SK-N-SH treated with all-trans-retinoic acid at 6 μM for 48 hours (cell line): ENCODE measurements around the gene KIF4A.

Source experiments
- ATAC-seq: fragments of 200-7000 bp; cut with Tn5 transposase; 3 replicates; pipeline ENCODE4 v1.9.1; 2020; ENCODE audit warnings: mild to moderate bottlenecking, moderate library complexity
- ARNTL ChIP-seq: fragments of 450-650 bp; formaldehyde crosslinking; IDR thresholded peaks from 2 replicates; pipeline ENCODE4 v1.5.0; 2020; ENCODE audit warnings: low read depth, mild to moderate bottlenecking, moderate library complexity, borderline replicate concordance
- BACH2 ChIP-seq: fragments of 250-450 bp; sonication (Bioruptor Pico); IDR thresholded peaks from 2 replicates; pipeline ENCODE4 v1.9.0; 2021; ENCODE audit warnings: mild to moderate bottlenecking, borderline replicate concordance
- CSDC2 ChIP-seq: fragments of 250-450 bp; sonication (Bioruptor Pico); IDR thresholded peaks from 2 replicates; pipeline ENCODE4 v1.5.0; 2020; ENCODE audit warnings: mild to moderate bottlenecking, moderate library complexity
- ESRRG ChIP-seq: fragments of 250-450 bp; sonication (Bioruptor Pico); IDR thresholded peaks from 2 replicates; pipeline ENCODE4 v1.6.1; 2021; ENCODE audit warnings: mild to moderate bottlenecking
- GLIS3 ChIP-seq: fragments of 250-450 bp; sonication (Bioruptor Pico); IDR thresholded peaks from 2 replicates; pipeline ENCODE4 v1.5.0; 2020; ENCODE audit warnings: mild to moderate bottlenecking, moderate library complexity
- ISL1 ChIP-seq: fragments of 250-450 bp; sonication (Bioruptor Pico); IDR thresholded peaks from 2 replicates; pipeline ENCODE4 v2.1.2; 2022; ENCODE audit warnings: mild to moderate bottlenecking, moderate library complexity
- OSR1 ChIP-seq: fragments of 250-450 bp; sonication (Bioruptor Pico); IDR thresholded peaks from 2 replicates; pipeline ENCODE4 v1.8.0; 2022; ENCODE audit warnings: moderate library complexity, mild to moderate bottlenecking, inconsistent platforms
- PATZ1 ChIP-seq: fragments of 250-450 bp; sonication (Bioruptor Pico); IDR thresholded peaks from 2 replicates; pipeline ENCODE4 v1.8.0; 2020; ENCODE audit warnings: mild to moderate bottlenecking, moderate library complexity, borderline replicate concordance
- POU6F1 ChIP-seq: fragments of 250-450 bp; sonication (Bioruptor Pico); IDR thresholded peaks from 2 replicates; pipeline ENCODE4 v1.8.0; 2021; ENCODE audit warnings: low read depth, mild to moderate bottlenecking, moderate library complexity, borderline replicate concordance
- PPARA ChIP-seq: fragments of 250-450 bp; sonication (Bioruptor Pico); IDR thresholded peaks from 2 replicates; pipeline ENCODE4 v1.5.0; 2020; ENCODE audit warnings: mild to moderate bottlenecking, borderline replicate concordance
- RARB ChIP-seq: fragments of 250-450 bp; sonication (Bioruptor Pico); IDR thresholded peaks from 2 replicates; pipeline ENCODE4 v1.8.0; 2021; ENCODE audit warnings: mild to moderate bottlenecking, moderate library complexity
- SNAI2 ChIP-seq: fragments of 250-450 bp; sonication (Bioruptor Pico); IDR thresholded peaks from 2 replicates; pipeline ENCODE4 v1.5.0; 2020; ENCODE audit warnings: mild to moderate bottlenecking, moderate library complexity
- TCF4 ChIP-seq: fragments of 250-450 bp; sonication (Bioruptor Pico); IDR thresholded peaks from 2 replicates; pipeline ENCODE4 v1.8.0; 2021; ENCODE audit warnings: mild to moderate bottlenecking, moderate library complexity, borderline replicate concordance
- ZC3H10 ChIP-seq: fragments of 250-450 bp; sonication (Bioruptor Pico); IDR thresholded peaks from 2 replicates; pipeline ENCODE4 v1.5.1; 2021; ENCODE audit warnings: mild to moderate bottlenecking, moderate library complexity
- ZFP3 ChIP-seq: fragments of 250-450 bp; sonication (Bioruptor Pico); IDR thresholded peaks from 2 replicates; pipeline ENCODE4 v1.5.0; 2020; ENCODE audit warnings: mild to moderate bottlenecking, moderate library complexity
- ZNF565 ChIP-seq: fragments of 450-650 bp; formaldehyde crosslinking; conservative IDR thresholded peaks from 2 replicates; pipeline ENCODE4 v1.5.0; 2020; ENCODE audit warnings: low read depth, mild to moderate bottlenecking, moderate library complexity
- ZNF70 ChIP-seq: fragments of 450-650 bp; formaldehyde crosslinking; IDR thresholded peaks from 2 replicates; pipeline ENCODE4 v1.5.0; 2020; ENCODE audit warnings: mild to moderate bottlenecking, moderate library complexity
- ZNF8 ChIP-seq: fragments of 450-650 bp; formaldehyde crosslinking; IDR thresholded peaks from 2 replicates; pipeline ENCODE4 v1.5.0; 2020; ENCODE audit warnings: mild to moderate bottlenecking, moderate library complexity
- TF ChIP-seq, protein P1 (sequence below): fragments of 250-450 bp; sonication (Bioruptor Pico); IDR thresholded peaks from 2 replicates; pipeline ENCODE4 v1.5.1; 2020; ENCODE audit warnings: low read depth, mild to moderate bottlenecking, moderate library complexity
- TF ChIP-seq, protein P2 (sequence below): fragments of 250-450 bp; sonication (Bioruptor Pico); IDR thresholded peaks from 2 replicates; pipeline ENCODE4 v1.5.1; 2021; ENCODE audit warnings: mild to moderate bottlenecking, moderate library complexity

KIF4A gene

DNA sequence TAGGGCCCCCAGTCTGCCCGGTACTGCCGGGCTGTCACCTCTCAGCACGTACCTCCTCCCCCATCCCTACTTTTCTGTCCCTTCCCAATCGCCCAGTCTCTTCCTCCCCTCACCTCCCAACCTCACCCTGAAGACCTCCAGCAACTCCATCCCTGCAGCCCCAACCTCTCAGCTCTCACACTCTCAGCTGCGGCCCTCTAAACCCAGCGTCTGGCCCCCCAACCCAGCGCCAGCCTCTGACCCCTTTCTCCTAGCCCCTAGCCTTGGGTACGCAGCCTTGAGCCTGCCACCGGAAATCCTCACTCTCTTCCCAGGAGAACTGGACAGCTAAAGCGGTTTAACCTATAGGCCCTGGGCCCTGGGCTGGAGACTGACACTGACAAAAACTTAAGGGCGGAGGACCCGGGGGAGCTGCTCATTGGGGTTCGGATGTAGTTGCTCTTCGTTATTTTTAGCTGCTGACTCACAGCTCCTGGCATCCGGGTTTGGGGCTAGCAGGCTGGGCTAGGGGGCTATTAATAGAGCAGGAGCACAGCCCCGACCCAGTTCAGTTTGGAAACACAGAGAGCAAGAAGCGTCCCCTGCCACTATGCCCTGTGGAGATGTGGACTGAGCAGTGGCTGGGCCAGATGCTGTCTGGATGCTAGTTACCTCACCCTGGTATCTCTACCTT is 145.1 kb downstream of the KIF4A start:
- peak; percentile 38 for ATAC-seq
- TF ChIP-seq ISL1 (CRISPR knock-in tag) = no peak
- no peak for TF ChIP-seq TCF4 (CRISPR knock-in tag)
- no peak for TF ChIP-seq POU6F1
- TF ChIP-seq ZC3H10 = no peak
- TF ChIP-seq ESRRG = no peak
- TF ChIP-seq, protein P1, sequence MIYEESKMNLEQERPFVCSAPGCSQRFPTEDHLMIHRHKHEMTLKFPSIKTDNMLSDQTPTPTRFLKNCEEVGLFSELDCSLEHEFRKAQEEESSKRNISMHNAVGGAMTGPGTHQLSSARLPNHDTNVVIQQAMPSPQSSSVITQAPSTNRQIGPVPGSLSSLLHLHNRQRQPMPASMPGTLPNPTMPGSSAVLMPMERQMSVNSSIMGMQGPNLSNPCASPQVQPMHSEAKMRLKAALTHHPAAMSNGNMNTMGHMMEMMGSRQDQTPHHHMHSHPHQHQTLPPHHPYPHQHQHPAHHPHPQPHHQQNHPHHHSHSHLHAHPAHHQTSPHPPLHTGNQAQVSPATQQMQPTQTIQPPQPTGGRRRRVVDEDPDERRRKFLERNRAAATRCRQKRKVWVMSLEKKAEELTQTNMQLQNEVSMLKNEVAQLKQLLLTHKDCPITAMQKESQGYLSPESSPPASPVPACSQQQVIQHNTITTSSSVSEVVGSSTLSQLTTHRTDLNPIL (CRISPR knock-in tag) = no peak
- TF ChIP-seq BACH2 (CRISPR knock-in tag) = no peak
- TF ChIP-seq ZFP3 (CRISPR knock-in tag) = no peak
- no peak for TF ChIP-seq ZNF70 (CRISPR knock-in tag)
- TF ChIP-seq RARB (CRISPR knock-in tag) = no peak
- TF ChIP-seq, protein P2, sequence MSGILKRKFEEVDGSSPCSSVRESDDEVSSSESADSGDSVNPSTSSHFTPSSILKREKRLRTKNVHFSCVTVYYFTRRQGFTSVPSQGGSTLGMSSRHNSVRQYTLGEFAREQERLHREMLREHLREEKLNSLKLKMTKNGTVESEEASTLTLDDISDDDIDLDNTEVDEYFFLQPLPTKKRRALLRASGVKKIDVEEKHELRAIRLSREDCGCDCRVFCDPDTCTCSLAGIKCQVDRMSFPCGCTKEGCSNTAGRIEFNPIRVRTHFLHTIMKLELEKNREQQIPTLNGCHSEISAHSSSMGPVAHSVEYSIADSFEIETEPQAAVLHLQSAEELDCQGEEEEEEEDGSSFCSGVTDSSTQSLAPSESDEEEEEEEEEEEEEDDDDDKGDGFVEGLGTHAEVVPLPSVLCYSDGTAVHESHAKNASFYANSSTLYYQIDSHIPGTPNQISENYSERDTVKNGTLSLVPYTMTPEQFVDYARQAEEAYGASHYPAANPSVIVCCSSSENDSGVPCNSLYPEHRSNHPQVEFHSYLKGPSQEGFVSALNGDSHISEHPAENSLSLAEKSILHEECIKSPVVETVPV (CRISPR knock-in tag) = no peak
- TF ChIP-seq ARNTL (CRISPR knock-in tag) = no peak

- no peak for ATAC-seq
- TF ChIP-seq, protein P2 (CRISPR knock-in tag) = no peak
- TF ChIP-seq PPARA (CRISPR knock-in tag) = no peak
- no peak for TF ChIP-seq ZFP3 (CRISPR knock-in tag)
- no peak for TF ChIP-seq POU6F1
- TF ChIP-seq ZNF8 (CRISPR knock-in tag) = no peak
- no peak for TF ChIP-seq ZNF70 (CRISPR knock-in tag)
- TF ChIP-seq ARNTL (CRISPR knock-in tag) = no peak
- TF ChIP-seq BACH2 (CRISPR knock-in tag) = no peak
- no peak for TF ChIP-seq SNAI2 (CRISPR knock-in tag)
- TF ChIP-seq OSR1 (CRISPR knock-in tag) = no peak
- no peak for TF ChIP-seq ZC3H10
- no peak for TF ChIP-seq ZNF565
- no peak for TF ChIP-seq CSDC2 (CRISPR knock-in tag)
- TF ChIP-seq, all 23 proteins: peak for 0
These were observed 146.4 kb downstream of the KIF4A start for GRCh38 chrX:70436343-70436742.

DNA sequence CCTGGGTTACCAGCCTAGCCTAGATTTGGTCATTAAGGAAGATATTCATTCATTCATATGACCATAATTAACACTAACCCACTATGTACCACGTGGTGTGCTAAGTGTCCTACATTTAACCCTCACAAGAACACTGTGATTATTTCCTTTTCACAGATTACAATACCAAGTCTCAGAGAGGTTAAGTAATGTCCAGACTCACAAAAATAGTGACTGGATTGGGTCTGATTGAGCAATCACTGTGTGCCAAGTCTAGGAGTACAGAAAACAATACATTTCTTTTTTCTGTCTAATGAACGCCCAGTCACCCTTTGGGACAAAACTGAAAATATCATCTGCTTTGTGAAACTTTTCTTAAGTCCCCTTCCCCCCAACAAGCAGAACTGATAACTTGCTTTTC is 147.1 kb downstream of the KIF4A start:
- TF ChIP-seq SNAI2 (CRISPR knock-in tag) (no peak), PATZ1 (CRISPR knock-in tag) (no peak), ZFP3 (CRISPR knock-in tag) (no peak), GLIS3 (CRISPR knock-in tag) (no peak), POU6F1 (no peak)
- TF ChIP-seq, protein P1 (CRISPR knock-in tag) = no peak
- ATAC-seq = no peak
